Stimulated activated CD8-positive, alpha-beta memory T cell treated with anti-CD3 and anti-CD28 coated beads, Interleukin-7, amount 100 ng/mL, for 1 hour (primary cell): ENCODE measurements around the gene VAC14.
"Not testable (repeated sequence)": the region's sequence is repeated elsewhere in the genome, so short reads cannot be mapped to it uniquely, and the experiment has no call there.

Experiments used
- DNase-seq, 2 donors: peaks; one replicate each; pipeline ENCODE4 v3.0.0-alpha.2; 2020; ENCODE audit warnings: low read depth in 2 of 2

Gene VAC14

DNA sequence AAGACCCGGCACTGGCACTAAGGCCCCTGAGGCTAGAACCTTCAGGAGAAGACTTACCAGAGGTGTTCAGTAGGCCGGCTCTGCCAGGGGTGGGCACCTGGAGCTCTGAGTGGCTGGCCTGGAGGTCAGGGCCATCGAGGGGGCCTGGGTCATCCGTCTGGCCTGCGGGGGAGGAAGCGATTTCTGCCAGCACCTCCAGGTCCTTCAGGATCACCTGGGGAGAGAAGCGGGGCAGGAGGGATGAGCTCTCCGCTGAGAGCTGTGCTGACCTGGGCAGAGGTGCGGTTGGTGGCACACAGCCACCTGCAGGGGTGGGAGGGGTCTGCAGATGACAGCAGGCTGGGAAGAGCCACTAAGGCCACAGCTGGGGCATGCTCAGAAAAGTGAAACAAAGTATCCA, 56.6 kb downstream of the VAC14 start:
- no peak for DNase-seq

DNA sequence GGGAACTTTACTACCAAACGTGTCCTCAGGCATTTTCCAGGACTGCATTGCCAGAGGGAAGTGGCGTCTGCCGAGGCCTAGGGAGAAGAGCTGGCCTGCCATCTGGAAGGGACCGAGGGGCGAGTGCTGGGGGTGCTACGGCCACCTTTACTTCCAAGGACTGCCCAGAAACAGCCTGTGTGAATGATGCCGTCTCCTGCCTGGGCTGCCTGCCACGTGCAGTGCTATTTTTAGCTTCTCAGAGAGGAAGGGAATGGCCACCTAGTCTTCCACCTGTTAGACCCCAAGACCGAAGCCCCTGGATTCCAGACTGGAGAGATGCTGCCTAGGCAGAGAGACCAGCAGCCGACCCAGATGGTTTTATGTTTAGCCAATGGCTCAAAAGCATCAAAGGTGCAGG, 57.2 kb downstream of the VAC14 start:
- DNase-seq = no peak

DNA sequence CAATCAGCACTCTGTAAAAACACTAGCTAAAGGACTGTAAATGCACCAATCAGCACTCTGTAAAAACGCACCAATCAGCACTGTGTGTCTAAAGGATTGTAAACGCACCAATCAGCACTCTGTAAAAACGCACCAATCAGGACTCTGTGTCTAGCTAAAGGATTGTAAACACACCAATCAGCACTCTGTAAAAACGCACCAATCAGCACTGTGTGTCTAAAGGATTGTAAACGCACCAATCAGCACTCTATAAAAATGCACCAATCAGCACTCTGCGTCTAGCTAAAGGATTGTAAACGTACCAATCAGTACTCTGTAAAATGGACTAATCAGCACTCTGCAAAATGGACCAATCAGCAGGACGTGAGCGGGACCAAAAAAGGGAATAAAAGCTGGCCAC, 58.0 kb downstream of the VAC14 start:
- not testable (repeated sequence) for DNase-seq

DNA sequence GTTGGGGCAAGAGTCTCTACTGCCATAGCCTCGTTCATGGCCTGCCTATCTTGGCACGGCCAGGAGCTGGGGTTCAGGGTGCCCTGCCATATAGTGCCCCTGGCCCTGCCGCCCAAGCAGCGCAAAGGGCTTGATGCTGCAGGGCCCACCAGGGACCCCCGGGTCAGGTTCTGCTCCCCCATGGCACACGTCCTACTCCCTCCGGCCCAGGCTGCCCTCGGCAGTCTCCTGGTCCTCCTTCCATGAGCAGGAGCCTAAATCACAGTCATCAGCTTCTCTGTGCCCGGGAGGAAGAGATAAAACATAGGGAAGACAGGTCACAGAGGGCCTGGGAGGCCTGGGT, 59.2 kb downstream of the VAC14 start:
- DNase-seq = no peak

DNA sequence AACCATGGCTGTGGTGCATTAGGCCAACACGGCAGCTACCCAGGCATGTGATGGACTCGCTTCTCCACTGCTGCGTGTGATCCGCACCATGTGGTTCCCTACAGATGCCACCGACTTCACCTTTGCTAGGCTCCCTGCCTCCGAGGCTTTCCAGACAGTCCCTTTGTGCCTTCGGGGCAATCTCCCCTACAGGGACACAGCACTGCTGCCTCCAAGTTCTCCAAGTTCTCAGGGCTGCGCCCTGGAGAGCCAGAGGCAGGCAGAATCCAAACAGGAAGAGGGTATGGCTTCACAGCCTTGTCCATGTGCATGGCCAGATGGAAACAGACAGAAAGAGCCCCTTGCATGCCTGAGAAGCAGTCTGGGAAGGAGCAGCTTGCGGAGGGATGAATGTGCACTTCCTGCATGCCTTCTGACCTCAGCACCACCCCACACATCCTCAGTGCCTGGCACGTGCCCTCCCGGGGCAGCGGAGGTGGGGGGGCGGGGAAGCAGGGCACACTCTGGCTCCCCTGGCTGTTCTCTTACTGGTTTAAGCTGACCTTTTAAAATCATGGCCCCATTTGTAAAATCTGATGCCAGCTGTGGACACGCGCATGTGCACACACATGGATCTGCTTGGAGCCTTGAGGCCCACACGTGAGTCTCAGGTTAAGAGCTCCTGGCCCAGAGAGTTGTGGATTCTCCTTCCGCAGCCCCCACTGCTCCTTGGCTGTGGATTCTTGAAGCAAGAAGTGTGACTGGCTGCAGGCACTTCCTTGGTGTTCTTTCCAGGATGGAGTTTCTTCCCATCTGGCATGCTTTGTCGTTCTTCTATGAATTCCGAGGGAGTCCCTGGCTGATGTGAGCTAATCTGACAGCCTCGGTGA, 59.8 kb downstream of the VAC14 start:
- DNase-seq = no peak

DNA sequence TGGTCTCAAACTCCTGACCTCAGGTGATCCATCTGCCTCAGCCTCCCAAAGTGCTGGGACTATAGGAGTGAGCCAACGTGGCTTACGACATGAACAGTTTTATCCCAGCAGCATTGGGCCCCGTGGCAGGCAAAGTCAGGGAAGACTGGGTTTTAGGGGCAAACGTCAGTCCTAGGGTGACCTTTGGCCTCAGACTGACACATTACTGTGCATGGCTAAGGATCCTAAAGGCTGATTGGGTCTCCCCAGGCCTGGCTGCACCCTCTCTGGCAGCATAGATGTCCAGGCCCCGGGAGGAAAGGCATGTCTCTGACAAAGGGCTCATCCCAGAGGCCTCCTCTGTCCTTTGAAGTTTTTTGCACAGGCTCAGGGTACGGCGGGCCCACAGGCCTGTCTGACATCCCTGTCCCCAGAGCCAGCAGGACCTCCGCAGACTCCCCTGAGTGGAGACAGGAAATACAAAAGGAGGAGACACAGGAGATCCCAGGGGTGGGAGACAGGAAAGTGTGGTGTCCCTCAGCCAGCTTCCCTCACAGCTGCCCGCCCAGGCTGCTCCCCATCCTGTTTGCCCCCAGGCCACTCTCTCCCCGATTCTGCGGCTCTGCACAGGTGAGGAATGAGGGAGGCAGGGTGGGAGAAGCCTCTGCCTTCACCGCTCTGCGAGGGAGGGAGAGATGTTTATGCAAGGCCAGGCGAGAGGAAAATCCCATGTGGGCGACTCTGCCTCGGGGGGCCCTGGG, 60.6 kb downstream of the VAC14 start:
- DNase-seq = no peak

DNA sequence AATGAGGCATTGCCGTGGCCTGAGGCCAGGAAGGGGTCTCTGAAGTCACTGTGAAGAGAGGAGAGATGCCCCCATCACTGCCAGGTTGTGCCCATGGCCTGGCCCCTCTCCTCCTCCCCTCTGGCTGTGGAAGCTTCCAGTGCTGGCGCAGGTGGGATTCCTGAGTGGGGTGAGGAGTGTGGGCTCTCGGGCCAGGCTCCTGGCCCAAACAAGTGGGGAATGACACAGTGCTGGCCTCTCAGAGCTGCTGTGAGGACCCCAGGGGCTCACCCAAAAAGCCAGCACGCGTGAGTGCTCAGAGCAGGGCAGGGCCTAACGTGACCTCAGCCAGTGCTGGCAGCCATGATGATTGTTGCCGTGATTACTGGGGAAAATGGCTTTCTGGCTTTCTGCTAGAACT, 61.6 kb downstream of the VAC14 start:
- DNase-seq = no peak

DNA sequence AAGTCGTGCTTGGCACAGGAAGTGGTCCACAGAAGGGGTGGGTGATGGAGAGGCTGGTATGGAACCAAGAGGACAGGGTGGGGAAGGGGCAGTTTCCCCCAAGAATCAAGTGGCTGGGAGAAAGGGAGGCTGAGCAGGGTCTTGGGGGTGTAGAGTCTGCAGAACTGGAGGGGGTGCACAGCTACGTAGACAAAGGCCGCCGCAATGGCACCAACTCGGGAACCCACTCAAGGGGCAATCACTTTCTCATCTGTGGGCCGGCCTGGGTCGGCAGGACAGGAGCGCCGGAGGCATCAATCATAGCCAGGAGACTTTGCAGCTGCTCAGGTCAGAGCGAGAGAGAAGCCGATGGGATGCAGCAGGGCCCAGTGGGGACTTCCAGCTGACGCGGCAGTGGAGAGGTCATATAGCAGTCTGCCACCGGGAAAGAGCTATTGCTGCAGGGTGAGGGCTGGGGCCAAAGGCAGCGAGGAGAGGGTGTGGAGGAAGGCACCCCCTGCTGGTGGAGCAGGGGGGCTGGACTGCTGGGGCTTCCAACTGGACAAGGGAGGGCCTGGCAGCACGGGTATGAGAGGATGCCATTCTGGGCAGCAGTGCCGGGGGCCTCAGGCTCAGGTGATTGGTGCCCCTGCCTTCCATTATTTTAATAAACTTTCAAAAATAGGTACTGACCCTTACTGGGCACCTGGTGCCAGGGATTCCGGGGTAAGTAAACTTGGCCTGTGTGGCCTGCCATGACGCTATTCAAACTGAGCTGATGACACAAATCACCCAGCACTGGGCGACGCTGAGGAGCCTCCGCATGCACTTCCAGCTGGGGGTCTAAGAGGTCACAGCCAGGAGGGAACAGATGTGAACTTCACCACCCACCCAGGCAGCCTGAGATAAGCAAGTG, 62.6 kb downstream of the VAC14 start:
- no peak for DNase-seq

DNA sequence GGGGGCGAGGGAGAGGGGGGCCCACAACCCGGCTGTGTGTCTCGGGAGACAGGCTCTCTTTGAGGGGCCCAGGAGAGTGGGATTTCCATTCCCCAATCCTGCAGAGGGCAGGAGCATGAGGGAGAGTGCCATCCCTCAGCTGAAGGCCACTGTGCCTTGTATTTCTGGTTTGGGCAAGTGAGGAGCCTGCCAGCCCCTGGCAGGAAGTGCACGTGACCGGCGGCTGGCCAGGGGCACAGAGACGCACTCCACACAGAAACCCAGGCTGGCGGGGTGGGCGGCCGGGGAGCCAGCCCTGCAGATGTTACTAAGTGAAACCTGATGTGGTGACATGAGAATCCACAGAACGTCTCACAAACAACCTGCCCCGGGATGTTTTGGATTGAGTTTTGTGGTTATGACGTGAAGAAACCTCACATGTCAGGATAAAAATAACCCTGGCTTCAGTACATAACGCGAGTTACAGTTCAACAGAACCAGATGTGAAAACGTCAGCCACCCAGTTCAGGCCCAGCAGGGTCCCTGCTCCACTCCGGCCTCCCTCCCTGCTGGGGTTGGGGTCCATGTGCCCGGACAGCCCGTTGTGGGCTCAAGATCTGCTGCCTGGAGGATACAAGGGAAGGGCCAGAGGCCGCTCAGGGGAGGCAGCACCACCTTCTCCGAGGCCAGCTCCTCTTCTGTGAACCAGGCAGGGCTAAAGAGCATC, 63.4 kb downstream of the VAC14 start:
- DNase-seq = peak; percentile 31 to 35

DNA sequence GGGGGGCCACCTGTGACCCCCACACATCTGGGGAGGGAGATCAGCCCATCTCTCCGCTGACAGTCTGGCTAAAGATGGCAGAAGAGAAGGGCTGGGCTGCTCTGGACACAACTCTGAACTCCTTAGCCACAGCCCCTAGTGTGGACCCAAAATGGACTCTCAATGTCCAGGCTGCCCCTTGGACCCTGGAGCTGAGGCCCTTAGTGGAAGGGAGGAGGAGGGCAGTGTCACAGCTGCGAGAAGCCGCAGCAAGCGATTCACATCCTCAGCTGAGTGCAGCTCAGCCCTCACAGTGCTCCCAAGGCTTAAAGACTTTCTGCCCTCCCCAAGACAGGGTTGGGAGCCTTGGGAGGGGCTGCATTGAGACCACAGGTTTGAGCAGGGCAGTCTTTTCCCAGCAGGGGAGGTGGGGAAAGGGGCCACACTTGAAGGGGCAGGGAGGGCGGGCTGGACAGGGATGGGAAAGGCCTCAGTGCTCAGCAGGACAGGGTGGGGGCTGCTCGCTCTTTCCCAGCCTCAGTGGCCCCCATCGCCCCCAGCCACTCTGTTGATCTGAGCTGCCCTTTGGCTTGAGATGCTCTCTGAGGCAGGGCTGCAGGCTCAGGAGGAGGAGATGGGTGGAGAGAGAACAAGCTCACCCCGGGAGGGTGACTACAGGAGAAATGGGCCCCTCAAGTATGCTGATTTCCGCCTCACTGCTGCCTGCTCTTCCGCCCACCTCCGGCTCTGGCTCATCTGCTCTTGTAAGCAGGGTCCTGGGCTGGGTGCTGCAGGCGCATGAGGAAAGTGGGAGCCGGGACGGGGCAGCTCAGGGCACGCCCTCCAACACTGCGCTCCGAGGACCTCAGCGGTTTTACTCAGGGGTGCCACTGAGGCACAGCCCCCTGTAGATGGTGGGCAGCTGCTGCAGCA, 64.2 kb downstream of the VAC14 start:
- no peak for DNase-seq

DNA sequence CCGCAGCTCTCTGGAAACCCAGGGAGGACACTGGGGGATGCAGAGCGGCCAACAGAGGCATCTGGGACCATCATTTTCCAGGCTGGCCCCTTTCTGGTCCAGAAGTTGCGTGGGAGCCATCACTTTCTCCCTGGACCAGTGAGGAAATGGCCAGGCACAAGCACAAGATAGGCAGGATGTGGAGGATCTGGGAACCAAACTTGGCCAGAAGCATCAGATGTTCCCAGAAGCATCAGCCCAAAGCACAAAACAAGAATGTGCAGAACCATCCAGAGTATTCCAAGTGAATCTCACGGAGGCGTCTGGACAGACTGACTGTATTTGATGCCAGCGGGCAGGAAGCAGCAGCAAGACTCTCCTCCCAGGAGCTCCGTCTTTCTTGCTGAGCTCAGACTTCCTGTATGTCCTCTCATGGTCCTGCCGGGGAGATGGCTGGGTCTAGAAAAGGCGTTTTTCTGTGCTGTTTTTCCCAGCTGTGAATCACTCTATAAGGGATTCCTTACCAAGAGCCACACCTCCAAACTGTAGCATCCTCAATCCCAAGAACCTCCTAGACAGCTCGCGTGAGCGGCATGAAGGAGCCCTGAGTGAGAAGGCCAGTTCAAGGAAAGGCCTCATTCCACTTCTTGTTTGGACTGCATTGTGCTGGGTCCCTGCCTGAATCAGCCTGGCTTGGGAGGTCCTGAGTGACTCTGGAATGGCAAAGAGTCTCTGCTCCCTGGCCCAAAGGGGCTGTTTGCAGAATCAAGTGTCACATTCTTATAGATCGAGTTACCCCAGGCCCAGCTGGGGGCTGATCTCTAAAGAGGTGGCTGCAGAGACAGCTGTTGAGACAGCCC, 65.6 kb downstream of the VAC14 start:
- no peak for DNase-seq

DNA sequence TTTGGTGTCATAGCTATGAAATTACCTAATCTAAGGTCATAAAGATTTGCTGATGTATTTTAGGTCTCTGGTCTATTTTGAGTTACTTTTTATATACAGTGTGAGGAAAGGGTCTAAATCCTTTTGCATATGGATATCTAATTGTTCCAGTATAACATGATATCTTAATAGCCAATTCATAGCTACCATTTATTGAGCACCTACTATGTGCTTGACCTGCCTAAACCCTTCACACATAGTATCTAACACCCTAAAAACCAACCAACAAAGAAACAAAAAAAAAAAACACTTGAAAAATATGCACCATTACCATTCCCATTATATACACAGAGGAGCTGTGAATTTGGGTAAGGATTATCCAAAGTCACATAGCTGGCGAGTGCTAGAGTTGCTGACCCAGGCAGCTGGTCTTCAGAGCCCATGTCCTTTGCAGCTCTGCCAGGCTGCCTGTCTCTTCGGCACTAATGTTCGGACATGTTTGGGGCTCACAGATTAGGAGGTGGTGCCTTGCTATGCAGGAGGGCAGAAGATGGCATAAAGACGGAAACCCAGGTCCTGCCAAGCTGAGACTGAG, 66.3 kb downstream of the VAC14 start:
- no peak for DNase-seq

DNA sequence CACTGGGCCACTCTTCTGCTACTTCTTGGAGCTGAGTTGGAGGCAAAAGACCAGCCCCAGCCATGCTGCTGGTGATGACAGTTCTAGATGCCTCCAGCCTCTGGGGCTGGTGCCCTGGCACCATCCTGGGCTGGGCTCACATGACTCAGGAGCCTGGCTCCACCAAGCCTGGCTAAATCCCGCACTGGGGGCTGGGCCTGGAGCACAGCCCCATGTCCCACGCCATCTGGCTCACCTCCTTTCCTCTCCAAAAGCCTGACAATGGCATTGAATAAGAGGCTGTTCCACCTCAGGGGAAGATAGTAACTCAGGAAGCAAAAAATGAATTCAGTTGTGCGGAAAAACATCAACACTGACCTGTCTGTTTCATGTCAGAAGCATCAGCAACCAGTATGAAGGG, 70.0 kb downstream of the VAC14 start:
- no peak for DNase-seq

DNA sequence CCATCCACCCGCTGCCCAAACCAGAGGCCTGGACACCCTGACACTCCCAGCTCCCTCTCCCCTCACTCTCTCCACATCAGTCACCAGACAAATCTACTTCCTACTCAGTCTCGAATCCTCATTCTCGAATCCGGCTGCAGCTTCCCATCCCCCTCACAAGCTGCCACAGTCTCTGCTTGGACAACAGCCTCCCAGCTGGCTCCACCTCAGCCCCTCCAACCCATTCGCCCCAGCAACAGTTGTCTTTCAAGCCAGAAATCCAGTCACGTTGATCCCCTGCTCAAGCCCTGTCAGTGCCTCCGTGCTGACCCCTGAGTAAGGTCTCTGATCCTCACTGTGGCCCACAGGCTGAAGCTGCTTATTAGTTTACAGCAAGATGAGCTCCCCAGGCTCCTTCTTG, 70.9 kb downstream of the VAC14 start:
- no peak for DNase-seq

DNA sequence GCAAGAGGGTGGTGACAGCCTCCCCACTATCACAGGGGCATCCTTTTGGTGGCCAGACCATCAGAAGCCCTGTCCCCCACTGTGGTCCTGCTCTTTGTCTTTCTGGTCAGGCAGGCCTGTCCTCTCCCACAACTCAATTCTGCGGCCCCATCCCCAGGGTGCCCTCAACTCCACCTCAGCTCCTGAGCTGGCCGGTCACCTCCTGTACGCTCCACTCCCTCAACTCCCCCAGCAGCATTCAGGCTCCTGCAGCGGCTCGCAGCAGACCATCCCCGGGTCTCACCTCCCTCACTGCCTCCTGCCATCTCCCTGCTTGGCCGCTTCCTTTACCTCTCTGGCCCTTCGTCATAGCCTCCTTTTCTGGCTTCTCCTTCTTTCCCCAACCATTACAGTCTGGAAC, 71.7 kb downstream of the VAC14 start:
- no peak for DNase-seq

DNA sequence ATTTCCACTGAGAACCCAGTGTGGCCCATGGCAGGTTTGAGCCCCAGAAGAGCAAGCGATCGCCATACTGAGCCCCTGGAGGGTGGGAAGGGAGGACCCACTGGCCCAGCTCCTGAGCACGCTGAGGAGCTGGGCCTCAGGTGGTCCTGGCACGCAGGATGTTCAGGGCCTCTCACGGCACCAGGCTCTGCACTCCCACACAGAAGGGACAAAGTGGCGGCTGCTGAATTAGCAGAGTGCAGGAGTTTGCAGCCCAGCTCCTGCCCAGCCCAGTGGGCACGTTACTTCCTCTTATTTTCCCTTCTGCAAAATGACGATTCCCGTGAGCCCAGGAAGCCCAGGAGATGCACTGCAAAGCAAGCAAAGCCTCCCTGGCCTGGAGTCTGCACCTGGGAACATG, 72.8 kb downstream of the VAC14 start:
- no peak for DNase-seq

DNA sequence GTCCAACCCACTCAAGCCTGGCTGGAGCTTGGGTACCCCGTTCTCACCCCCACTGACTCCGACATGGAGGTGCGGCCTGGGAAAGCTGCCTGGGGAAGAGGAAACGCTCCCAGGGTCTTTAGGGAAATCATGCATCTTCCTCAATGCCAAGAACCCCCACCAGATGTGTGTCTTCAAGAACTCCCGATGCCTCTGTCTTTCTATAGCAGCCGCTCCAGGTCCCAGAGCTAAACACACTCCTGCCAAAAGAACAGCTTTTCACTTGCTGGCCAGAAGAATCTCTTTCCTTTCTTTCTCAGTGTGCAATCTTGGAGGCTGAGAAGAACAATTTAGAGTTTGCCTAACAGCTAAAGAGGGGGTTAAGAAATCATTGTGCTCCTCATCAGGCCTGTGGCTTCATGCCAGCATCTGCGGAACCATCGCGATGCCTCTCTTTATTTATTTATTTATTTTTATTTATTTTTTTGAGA, 74.0 kb downstream of the VAC14 start:
- no peak for DNase-seq

DNA sequence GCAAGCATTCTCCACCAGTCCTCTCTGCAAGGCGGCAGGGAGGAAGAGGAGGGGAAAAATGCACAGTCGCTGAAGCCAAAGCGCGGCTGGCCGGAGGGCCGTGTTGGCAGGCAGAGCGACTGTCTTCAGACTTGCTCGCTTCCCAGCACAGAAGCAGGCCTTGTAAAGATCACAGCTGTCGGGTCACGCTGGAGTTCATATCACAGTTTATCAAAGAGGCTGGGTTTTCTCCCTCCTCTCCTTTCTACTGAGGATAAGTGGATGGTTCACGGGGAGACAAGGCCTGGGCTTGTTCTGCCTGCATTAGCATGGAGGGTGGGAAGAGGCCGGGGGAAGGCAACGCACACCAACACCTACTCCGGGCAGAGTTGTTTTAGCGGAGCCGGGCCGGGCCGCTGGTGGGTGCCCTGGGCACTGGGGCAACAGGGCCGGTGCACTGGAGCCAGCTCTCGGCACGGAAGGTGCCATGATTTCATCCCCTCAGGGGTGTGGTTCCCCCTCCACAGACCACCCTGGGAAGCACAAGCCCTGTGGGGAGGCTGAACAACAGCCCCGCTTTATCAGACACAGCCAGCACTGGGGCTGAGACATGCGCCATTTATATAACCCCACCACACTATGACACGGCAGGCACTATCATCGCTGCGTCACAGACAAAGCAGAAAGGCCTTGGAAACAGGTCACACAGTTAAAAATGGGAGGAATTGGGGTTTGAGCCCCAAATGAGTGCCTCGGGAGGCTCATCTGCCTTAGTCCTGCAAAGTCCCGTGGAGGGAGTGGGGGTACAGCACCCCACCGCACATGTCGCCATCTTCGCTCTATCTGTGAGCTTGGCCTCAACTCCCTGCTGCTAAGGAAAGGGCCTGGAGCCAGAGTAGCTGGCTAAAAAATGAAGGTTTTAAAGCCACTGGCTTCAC, 74.8 kb downstream of the VAC14 start:
- DNase-seq = no peak
